Activated T-helper 1 cell treated with anti-CD3 and anti-CD28 coated beads, Interleukin-2, amount 50 U/mL, for 16 hours (primary cell): ENCODE results near the gene ANKRD13C.

Experiments used
- DNase-seq, 2 donors: peaks; one replicate each; pipeline ENCODE4 v3.0.0-alpha.2; 2020; ENCODE audit warnings: low read depth in 1 of 2, low spot score in 1 of 2

Gene ANKRD13C

GRCh38 chr1:70299472-70299871 is 55.0 kb downstream of the ANKRD13C start:
- DNase-seq = no peak

GRCh38 chr1:70295749-70296148 is 58.8 kb downstream of the ANKRD13C start:
- DNase-seq = no peak

GRCh38 chr1:70293186-70293843 is 61.2 kb downstream of the ANKRD13C start:
- no peak for DNase-seq

- no peak for DNase-seq
Observed at GRCh38 chr1:70290218-70290617, 64.3 kb downstream of the ANKRD13C start.

- no peak for DNase-seq
Observed at GRCh38 chr1:70288166-70288565, 66.4 kb downstream of the ANKRD13C start.

GRCh38 chr1:70286453-70286852 is 68.1 kb downstream of the ANKRD13C start:
- DNase-seq = no peak

GRCh38 chr1:70284366-70284765 is 70.2 kb downstream of the ANKRD13C start:
- no peak for DNase-seq

GRCh38 chr1:70278710-70279109 is 75.8 kb downstream of the ANKRD13C start:
- DNase-seq = no peak

GRCh38 chr1:70277875-70278274 is 76.6 kb downstream of the ANKRD13C start:
- no peak for DNase-seq

GRCh38 chr1:70265946-70266345 is 88.6 kb downstream of the ANKRD13C start:
- no peak for DNase-seq

GRCh38 chr1:70264839-70265238 is 89.7 kb downstream of the ANKRD13C start:
- DNase-seq = no peak

GRCh38 chr1:70256664-70257063 is 97.9 kb downstream of the ANKRD13C start:
- DNase-seq = no peak

- no peak for DNase-seq
Observed at GRCh38 chr1:70248729-70249128, 105.8 kb downstream of the ANKRD13C start.

GRCh38 chr1:70247768-70248167 is 106.8 kb downstream of the ANKRD13C start:
- no peak for DNase-seq

- no peak for DNase-seq
Observed at GRCh38 chr1:70247122-70247521, 107.4 kb downstream of the ANKRD13C start.

- DNase-seq = no peak
Observed at GRCh38 chr1:70239940-70240339, 114.6 kb downstream of the ANKRD13C start.

GRCh38 chr1:70234733-70235132 is 119.8 kb downstream of the ANKRD13C start:
- no peak for DNase-seq

- no peak for DNase-seq
Observed at GRCh38 chr1:70231475-70231874, 123.0 kb downstream of the ANKRD13C start.

- DNase-seq = no peak
Observed at GRCh38 chr1:70228670-70229069, 125.9 kb downstream of the ANKRD13C start.

- DNase-seq = no peak
Observed at GRCh38 chr1:70227439-70227838, 127.1 kb downstream of the ANKRD13C start.

GRCh38 chr1:70224954-70225353 is 129.6 kb downstream of the ANKRD13C start:
- DNase-seq = no peak

- DNase-seq = no peak
Observed at GRCh38 chr1:70222716-70223235, 131.7 kb downstream of the ANKRD13C start.
